Fibroblast of lung (primary cell): ENCODE data around the gene GALNT2. TPM values are rescaled to one million over a fixed set of nuclear protein-coding genes. Genes with fewer than 3 reads are reported as not detected.

Source experiments
- DNase-seq, 2 donors: peaks; one replicate each; pipeline versions ENCODE4 v3.0.0 to v3.0.0-alpha.2; 2010; ENCODE audit warnings: low read depth in 2 of 2
- H2AFZ ChIP-seq: 2 replicates; pipeline ENCODE4 v1.5.1; 2012; ENCODE audit warnings: low read length, control low read depth, inconsistent platforms
- H3K27ac ChIP-seq: 2 replicates; pipeline ENCODE4 v1.5.1; 2011; ENCODE audit warnings: low read length, control low read depth; ENCODE audit not compliant: insufficient read depth
- H3K27me3 ChIP-seq: 2 replicates; pipeline ENCODE4 v1.5.1; 2011; ENCODE audit warnings: mild to moderate bottlenecking, low read length; ENCODE audit not compliant: control insufficient read depth, insufficient read depth
- H3K36me3 ChIP-seq: 2 replicates; pipeline ENCODE4 v1.5.1; 2011; ENCODE audit warnings: low read length; ENCODE audit not compliant: control insufficient read depth, insufficient read depth
- H3K4me1 ChIP-seq: 2 replicates; pipeline ENCODE4 v1.5.1; 2011; ENCODE audit warnings: low read length; ENCODE audit not compliant: control insufficient read depth, insufficient read depth; ENCODE audit errors: extremely low read depth
- H3K4me2 ChIP-seq: 2 replicates; pipeline ENCODE4 v1.5.1; 2011; ENCODE audit warnings: low read length, control low read depth; ENCODE audit not compliant: insufficient read depth; ENCODE audit errors: extremely low read depth
- H3K4me3 ChIP-seq, 4 experiments: fragments of 200-600 bp in 1 of 4; sonication (generic) in 1 of 4; replicated peaks in 1 of 4; 2 replicates each; pipeline ENCODE4 v1.5.1; 2011 to 2016; ENCODE audit warnings: low read length in 4 of 4, low read depth in 3 of 4, mild to moderate bottlenecking in 3 of 4, control low read depth in 2 of 4, inconsistent platforms in 1 of 4, mixed read lengths in 1 of 4; ENCODE audit not compliant: insufficient read depth in 1 of 4; ENCODE audit errors: control extremely low read depth in 1 of 4
- H3K79me2 ChIP-seq: 2 replicates; pipeline ENCODE4 v1.5.1; 2012; ENCODE audit warnings: mild to moderate bottlenecking, low read length, inconsistent platforms; ENCODE audit not compliant: control insufficient read depth, insufficient read depth
- H3K9ac ChIP-seq: 2 replicates; pipeline ENCODE4 v1.5.1; 2011; ENCODE audit warnings: mild to moderate bottlenecking, low read length, control low read depth; ENCODE audit not compliant: insufficient read depth
- H3K9me3 ChIP-seq: 2 replicates; pipeline ENCODE4 v1.5.1; 2012; ENCODE audit warnings: low read depth, low read length; ENCODE audit not compliant: control insufficient read depth, insufficient read depth
- H4K20me1 ChIP-seq: 2 replicates; pipeline ENCODE4 v1.5.1; 2011; ENCODE audit warnings: low read length; ENCODE audit not compliant: control insufficient read depth, insufficient read depth; ENCODE audit errors: extremely low read depth
- EZH2 ChIP-seq: IDR thresholded peaks from 2 replicates; pipeline ENCODE4 v1.5.1; 2012; ENCODE audit warnings: low read length, control low read depth, mild to moderate bottlenecking; ENCODE audit errors: missing control alignments
- polyA plus RNA-seq, 2 donors: library from polyadenylated mRNA; depleted of rRNA in 1 of 2; stranded (reverse) in 1 of 2; unstranded in 1 of 2; fragments of >200 nt; gene quantifications; 2 replicates each; pipeline ENCODE4 v1.2.1, GENCODE V29; 2011 to 2012; ENCODE audit warnings: missing spikeins in 1 of 2
- total RNA-seq: library from RNA; depleted of rRNA; stranded (reverse); fragments of >200 nt; gene quantifications from 2 replicates; pipeline ENCODE4 v1.2.1, GENCODE V29; 2014
- TF ChIP-seq, protein P1 (sequence below), 2 donors: IDR thresholded peaks in 1 of 2; conservative IDR thresholded peaks in 1 of 2; 1 replicate in 1 of 2; 2 replicates in 1 of 2; pipeline ENCODE4 v1.5.1; 2011 to 2012; ENCODE audit warnings: low read length in 2 of 2, control low read depth in 1 of 2, inconsistent platforms in 1 of 2, low read depth in 1 of 2, mild to moderate bottlenecking in 1 of 2

The GALNT2 gene
- total and polyA plus RNA-seq, 2 donors (not counting 1 experiment from before 2014, with no cell fraction given): 106 to 115 TPM

- H3K36me3 ChIP-seq: no peaks in the 10 kb centered on the region
- TF ChIP-seq, protein P1, sequence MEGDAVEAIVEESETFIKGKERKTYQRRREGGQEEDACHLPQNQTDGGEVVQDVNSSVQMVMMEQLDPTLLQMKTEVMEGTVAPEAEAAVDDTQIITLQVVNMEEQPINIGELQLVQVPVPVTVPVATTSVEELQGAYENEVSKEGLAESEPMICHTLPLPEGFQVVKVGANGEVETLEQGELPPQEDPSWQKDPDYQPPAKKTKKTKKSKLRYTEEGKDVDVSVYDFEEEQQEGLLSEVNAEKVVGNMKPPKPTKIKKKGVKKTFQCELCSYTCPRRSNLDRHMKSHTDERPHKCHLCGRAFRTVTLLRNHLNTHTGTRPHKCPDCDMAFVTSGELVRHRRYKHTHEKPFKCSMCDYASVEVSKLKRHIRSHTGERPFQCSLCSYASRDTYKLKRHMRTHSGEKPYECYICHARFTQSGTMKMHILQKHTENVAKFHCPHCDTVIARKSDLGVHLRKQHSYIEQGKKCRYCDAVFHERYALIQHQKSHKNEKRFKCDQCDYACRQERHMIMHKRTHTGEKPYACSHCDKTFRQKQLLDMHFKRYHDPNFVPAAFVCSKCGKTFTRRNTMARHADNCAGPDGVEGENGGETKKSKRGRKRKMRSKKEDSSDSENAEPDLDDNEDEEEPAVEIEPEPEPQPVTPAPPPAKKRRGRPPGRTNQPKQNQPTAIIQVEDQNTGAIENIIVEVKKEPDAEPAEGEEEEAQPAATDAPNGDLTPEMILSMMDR (conservative IDR thresholded peaks at IDR 0.05 in 1 of 2, IDR thresholded peaks at IDR 0.05 in 1 of 2; ENCODE audit: low read depth in 1 of 2, low read length in 2 of 2): no peak
- H3K9ac ChIP-seq: no peak overlapping the region
- H2AFZ ChIP-seq: no peak overlapping the region
- no peak overlapping the region for H3K27ac ChIP-seq
- no peak overlapping the region for H3K4me2 ChIP-seq
- no peaks in the 10 kb centered on the region for H3K9me3 ChIP-seq
- no peaks in the 10 kb centered on the region for H3K27me3 ChIP-seq
- H4K20me1 ChIP-seq: no peaks in the 10 kb centered on the region
- no peak overlapping the region for H3K4me3 ChIP-seq
- peaks cover 9% of the 10 kb centered on the region for H3K4me1 ChIP-seq
- DNase-seq: peak in 1 of 2 donors; percentile 60
- H3K79me2 ChIP-seq: peaks cover 50% of the 10 kb centered on the region
Measured at GRCh38 chr1:230125640-230126528, 58.8 kb downstream of the GALNT2 start.

- TF ChIP-seq, protein P1 (conservative IDR thresholded peaks at IDR 0.05 in 1 of 2, IDR thresholded peaks at IDR 0.05 in 1 of 2; ENCODE audit: low read depth in 1 of 2, low read length in 2 of 2): no peak
- TF ChIP-seq EZH2: no peak
- DNase-seq: no peak
- H3K9me3 ChIP-seq: no peaks in the 10 kb centered on the region
- no peak overlapping the region for H3K4me2 ChIP-seq
- H3K9ac ChIP-seq: no peak overlapping the region
- no peak overlapping the region for H2AFZ ChIP-seq
- H3K4me3 ChIP-seq: no peak overlapping the region
- H3K27ac ChIP-seq: no peak overlapping the region
- H4K20me1 ChIP-seq: no peaks in the 10 kb centered on the region
- H3K27me3 ChIP-seq: no peaks in the 10 kb centered on the region
- H3K4me1 ChIP-seq: peaks cover 9% of the 10 kb centered on the region
- peaks cover 46% of the 10 kb centered on the region for H3K79me2 ChIP-seq
- no peaks in the 10 kb centered on the region for H3K36me3 ChIP-seq
Measured at GRCh38 chr1:230126529-230127104, 59.6 kb downstream of the GALNT2 start.

DNA sequence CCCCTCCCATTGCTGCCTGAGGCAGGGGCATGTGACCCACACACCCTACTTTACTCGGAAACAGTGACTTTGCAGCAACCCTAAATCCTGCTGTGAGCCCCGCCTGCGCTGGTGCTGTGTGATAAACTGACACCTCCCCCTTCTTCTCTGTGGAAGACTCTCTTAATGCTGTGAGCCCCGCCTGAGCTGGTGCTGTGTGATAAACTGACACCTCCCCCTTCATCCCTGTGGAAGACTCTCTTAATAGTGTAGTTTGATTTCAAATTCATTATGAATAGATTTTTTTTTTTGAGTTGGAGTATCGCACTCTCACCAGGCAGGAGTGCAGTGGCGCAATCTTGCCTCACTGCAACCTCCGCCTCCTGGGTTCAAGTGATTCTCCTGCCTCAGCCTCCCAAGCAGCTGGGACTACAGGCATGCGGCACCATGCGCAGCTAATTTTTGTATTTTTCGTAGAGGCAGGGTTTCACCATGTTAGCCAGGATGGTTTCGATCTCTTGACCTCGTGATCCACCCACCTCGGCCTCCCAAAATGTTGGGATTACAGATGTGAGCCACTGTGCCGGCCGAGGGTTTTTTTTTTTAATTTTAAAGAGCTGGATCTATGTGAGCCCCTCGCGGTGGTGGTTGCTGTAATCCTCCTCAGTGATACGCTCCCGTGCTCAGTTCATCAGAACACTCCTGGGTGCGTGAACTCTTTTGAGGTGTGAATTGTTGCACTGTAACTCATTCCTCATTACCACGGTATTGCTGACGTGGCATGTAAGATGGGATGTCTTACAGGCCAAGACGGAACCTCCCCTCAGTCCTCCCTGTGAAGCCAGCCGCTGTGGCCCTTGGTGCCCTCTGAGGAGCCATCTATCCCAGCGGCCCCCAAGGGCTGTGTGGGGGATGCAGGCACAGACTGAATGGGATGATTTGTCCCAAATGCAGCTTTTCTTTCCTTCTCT lies 60.3 kb downstream of the GALNT2 start:
- peaks cover 9% of the 10 kb centered on the region for H3K4me1 ChIP-seq
- H2AFZ ChIP-seq: no peak overlapping the region
- peaks cover 50% of the 10 kb centered on the region for H3K79me2 ChIP-seq
- no peaks in the 10 kb centered on the region for H3K9me3 ChIP-seq
- DNase-seq: no peak
- H3K27ac ChIP-seq: no peak overlapping the region
- H3K4me3 ChIP-seq: no peak overlapping the region
- H3K9ac ChIP-seq: no peak overlapping the region
- no peaks in the 10 kb centered on the region for H4K20me1 ChIP-seq
- H3K36me3 ChIP-seq: no peaks in the 10 kb centered on the region
- no peaks in the 10 kb centered on the region for H3K27me3 ChIP-seq
- no peak for TF ChIP-seq EZH2
- TF ChIP-seq, protein P1 (conservative IDR thresholded peaks at IDR 0.05 in 1 of 2, IDR thresholded peaks at IDR 0.05 in 1 of 2; ENCODE audit: low read depth in 1 of 2, low read length in 2 of 2): no peak
- no peak overlapping the region for H3K4me2 ChIP-seq
